CD4-positive, alpha-beta T cell (primary cell): ENCODE data around the gene TLCD3A. TPM values are rescaled to one million over a fixed set of nuclear protein-coding genes. Genes with fewer than 3 reads are reported as not detected.

Experiments
- ATAC-seq: fragments of 200-7000 bp; cut with Tn5 transposase; one replicate; pipeline ENCODE4 v1.10.0; 2022; ENCODE audit warnings: mild to moderate bottlenecking; ENCODE audit not compliant: poor library complexity
- CTCF ChIA-PET: fragments of 350-600 bp; sonication (Branson Sonifier 250); formaldehyde crosslinking; loops from one replicate; lab custom pipeline; 2021; ENCODE audit warnings: antibody characterized with exemption, inconsistent platforms; lab: Charles Lee
- POLR2A ChIA-PET: fragments of 350-600 bp; sonication (Branson Sonifier 250); formaldehyde crosslinking; loops from one replicate; lab custom pipeline; 2021; ENCODE audit warnings: antibody characterized with exemption, inconsistent platforms; lab: Charles Lee
- DNase-seq, 14 experiments: peaks; one replicate each; pipeline ENCODE4 v3.0.0-alpha.2; 2013 to 2020; ENCODE audit warnings: mixed read lengths in 2 of 14
- H3K27ac ChIP-seq, 2 donors: one replicate each; pipeline versions ENCODE4 v1.5.1 to v1.7.0; 2013; ENCODE audit warnings: low read length in 2 of 2, low read depth in 1 of 2, mild to moderate bottlenecking in 1 of 2
- H3K27me3 ChIP-seq, 2 experiments: 1 replicate in 1 of 2; 2 replicates in 1 of 2; pipeline versions ENCODE4 v1.6.1 to v1.7.0; 2013; ENCODE audit warnings: low read length in 2 of 2, control low read depth in 1 of 2, mild to moderate bottlenecking in 1 of 2, moderate library complexity in 1 of 2; ENCODE audit not compliant: insufficient read depth in 2 of 2, control insufficient read depth in 1 of 2
- H3K36me3 ChIP-seq: one replicate; pipeline ENCODE4 v1.6.1; 2013; ENCODE audit warnings: low read length, control low read depth; ENCODE audit not compliant: insufficient read depth
- H3K4me1 ChIP-seq: one replicate; pipeline ENCODE4 v1.6.1; 2013; ENCODE audit warnings: low read length, control low read depth; ENCODE audit not compliant: insufficient read depth
- H3K4me3 ChIP-seq: one replicate; pipeline ENCODE4 v1.5.1; 2013; ENCODE audit warnings: mild to moderate bottlenecking, low read length, moderate library complexity
- H3K9me3 ChIP-seq, 2 experiments: 1 replicate in 1 of 2; 2 replicates in 1 of 2; pipeline versions ENCODE4 v1.6.1 to v1.7.0; 2013; ENCODE audit warnings: low read length in 2 of 2, mild to moderate bottlenecking in 2 of 2, control low read depth in 1 of 2, moderate library complexity in 1 of 2; ENCODE audit not compliant: control insufficient read depth in 1 of 2, insufficient read depth in 1 of 2
- H3K27ac Mint-ChIP-seq: one replicate; pipeline ENCODE4 v1.8.0; 2020; ENCODE audit warnings: mixed read lengths
- H3K27me3 Mint-ChIP-seq: one replicate; pipeline ENCODE4 v1.8.0; 2021; ENCODE audit warnings: mixed read lengths
- H3K36me3 Mint-ChIP-seq: one replicate; pipeline ENCODE4 v1.8.0; 2021; ENCODE audit warnings: low read depth, mixed read lengths
- H3K4me1 Mint-ChIP-seq: one replicate; pipeline ENCODE4 v1.8.0; 2021; ENCODE audit warnings: low read depth, mixed read lengths
- H3K4me3 Mint-ChIP-seq: one replicate; pipeline ENCODE4 v1.8.0; 2020; ENCODE audit warnings: mild to moderate bottlenecking, mixed read lengths
- H3K9me3 Mint-ChIP-seq: one replicate; pipeline ENCODE4 v1.8.0; 2020; ENCODE audit warnings: mixed read lengths
- CTCF ChIP-seq: fragments of 200-600 bp; IDR thresholded peaks from one replicate; pipeline ENCODE4 v1.8.0; 2022; ENCODE audit warnings: antibody characterized with exemption, mild to moderate bottlenecking
- intact Hi-C, 2 experiments: fragments of 100-400 bp; cut with DNase I in 1 of 2; cut with micrococcal nuclease in 1 of 2; formaldehyde crosslinking; loops; one replicate each; pipeline versions ENCODE4 v1.15.1 to v1.9.0; 2023 to 2025; cut with DNase I, micrococcal nuclease
- total RNA-seq, 174 experiments: library from RNA in 2 of 174; stranded (reverse) in 2 of 174; gene quantifications; one replicate each; pipeline ENCODE4 v1.2.3 and lab custom pipeline; 2021 to 2026

The TLCD3A gene
- total RNA-seq, 2 experiments from 2014 or later, result 0.63 to 0.75 TPM

GRCh38 chr17:690361-690760, 42.0 kb upstream of the TLCD3A start:
- H3K36me3 Mint-ChIP-seq, result peaks cover 82% of the 10 kb centered on the region
- CTCF ChIA-PET, result interaction anchor here (1.0 kb wide), 1 partner anchor 24 kb away, joined by 4 read pairs; the partner anchor contains the start of gene VPS53

GRCh38 chr17:691423-691822, 41.0 kb upstream of the TLCD3A start:
- no peak overlapping the region for H3K27ac ChIP-seq
- no peak overlapping the region for H3K4me3 Mint-ChIP-seq
- peaks cover 64% of the 10 kb centered on the region for H3K36me3 ChIP-seq

More at GRCh38 chr17:690361-690760, 42.0 kb upstream of the TLCD3A start:
- DNase-seq (no peak), ATAC-seq (no peak)
- Mint-ChIP-seq H3K9me3 (no peaks in the 10 kb centered on the region), H3K27ac (no peak overlapping the region), H3K4me3 (no peak overlapping the region), H3K27me3 (no peaks in the 10 kb centered on the region), H3K4me1 (peaks cover 4% of the 10 kb centered on the region)
- Histone ChIP-seq H3K9me3 (no peaks in the 10 kb centered on the region), H3K36me3 (peaks cover 53% of the 10 kb centered on the region), H3K27me3 (no peaks in the 10 kb centered on the region), H3K27ac (no peak overlapping the region), H3K4me3 (no peak overlapping the region), H3K4me1 (no peaks in the 10 kb centered on the region)
- intact Hi-C loops, result no loop called here
- POLR2A ChIA-PET, result no interaction called here
- TF ChIP-seq CTCF, result no peak

GRCh38 chr17:692116-692515, 40.3 kb upstream of the TLCD3A start:
- H3K4me3 Mint-ChIP-seq, result no peak overlapping the region
- no peak overlapping the region for H3K27ac Mint-ChIP-seq
- ChIA-PET POLR2A (no interaction called here), CTCF (interaction anchor here (0.8 kb wide), 1 partner anchor 8 kb away, joined by 4 read pairs; no protein-coding TSS in a partner anchor)
- Histone ChIP-seq H3K27me3 (no peaks in the 10 kb centered on the region), H3K4me1 (no peaks in the 10 kb centered on the region), H3K27ac (no peak overlapping the region), H3K36me3 (peaks cover 71% of the 10 kb centered on the region), H3K9me3 (no peaks in the 10 kb centered on the region), H3K4me3 (no peak overlapping the region)
- peaks cover 4% of the 10 kb centered on the region for H3K4me1 Mint-ChIP-seq
- DNase-seq (no peak), ATAC-seq (no peak)
- H3K36me3 Mint-ChIP-seq, result peaks cover 86% of the 10 kb centered on the region
- H3K9me3 Mint-ChIP-seq, result no peaks in the 10 kb centered on the region
- intact Hi-C loops, result no loop called here
- H3K27me3 Mint-ChIP-seq, result no peaks in the 10 kb centered on the region
- TF ChIP-seq CTCF, result no peak

More at GRCh38 chr17:691423-691822, 41.0 kb upstream of the TLCD3A start:
- Histone ChIP-seq H3K27me3 (no peaks in the 10 kb centered on the region), H3K4me1 (no peaks in the 10 kb centered on the region), H3K4me3 (no peak overlapping the region), H3K9me3 (no peaks in the 10 kb centered on the region)
- intact Hi-C loops, result no loop called here
- Mint-ChIP-seq H3K9me3 (no peaks in the 10 kb centered on the region), H3K27ac (no peak overlapping the region), H3K4me1 (peaks cover 4% of the 10 kb centered on the region), H3K27me3 (no peaks in the 10 kb centered on the region), H3K36me3 (peaks cover 82% of the 10 kb centered on the region)
- DNase-seq (no peak), ATAC-seq (no peak)
- ChIA-PET POLR2A (no interaction called here), CTCF (interaction anchor here (0.6 kb wide), 1 partner anchor 9 kb away, joined by 3 read pairs; no protein-coding TSS in a partner anchor)
- no peak for TF ChIP-seq CTCF
